GM18951 (cell line): ENCODE results near the gene ARHGAP24.

Experiments used
- POLR2A ChIP-seq: IDR thresholded peaks from 4 replicates; pipeline ENCODE4 v1.6.1; 2011; ENCODE audit warnings: mild to moderate bottlenecking; ENCODE audit not compliant: insufficient read length, insufficient read depth; ENCODE audit errors: extremely low read depth
- in situ Hi-C: fragments of 300-500 bp; cut with MboI; formaldehyde crosslinking; loops from one replicate; pipeline ENCODE4 v1.12.0; 2022; ENCODE audit warnings: low sequenced_read_pairs, mixed read lengths, inconsistent platforms; ENCODE audit not compliant: unreplicated experiment

The ARHGAP24 gene

GRCh38 chr4:85777908-85778631 is 303.1 kb downstream of the ARHGAP24 start:
- in situ Hi-C loops = no loop called here
- no peak for TF ChIP-seq POLR2A

GRCh38 chr4:85778632-85779131 is 303.7 kb downstream of the ARHGAP24 start:
- no peak for TF ChIP-seq POLR2A
- in situ Hi-C loops = no loop called here

- TF ChIP-seq POLR2A = no peak
- in situ Hi-C loops = no loop called here
Observed at GRCh38 chr4:85779165-85779564, 304.2 kb downstream of the ARHGAP24 start.

GRCh38 chr4:85780664-85781063 is 305.7 kb downstream of the ARHGAP24 start:
- TF ChIP-seq POLR2A = no peak

GRCh38 chr4:85783483-85783882 is 308.5 kb downstream of the ARHGAP24 start:
- in situ Hi-C loops = no loop called here

More at GRCh38 chr4:85780664-85781063, 305.7 kb downstream of the ARHGAP24 start:
- in situ Hi-C loops = no loop called here

GRCh38 chr4:85783900-85784299 is 308.9 kb downstream of the ARHGAP24 start:
- no peak for TF ChIP-seq POLR2A
- in situ Hi-C loops = no loop called here

More at GRCh38 chr4:85783483-85783882, 308.5 kb downstream of the ARHGAP24 start:
- no peak for TF ChIP-seq POLR2A

- in situ Hi-C loops = no loop called here
- no peak for TF ChIP-seq POLR2A
Observed at GRCh38 chr4:85784348-85784747, 309.4 kb downstream of the ARHGAP24 start.

GRCh38 chr4:85784947-85785346 is 310.0 kb downstream of the ARHGAP24 start:
- no peak for TF ChIP-seq POLR2A
- in situ Hi-C loops = no loop called here

- in situ Hi-C loops = no loop called here
Observed at GRCh38 chr4:85787133-85787532, 312.2 kb downstream of the ARHGAP24 start.

GRCh38 chr4:85788604-85789003 is 313.7 kb downstream of the ARHGAP24 start:
- TF ChIP-seq POLR2A = no peak
- in situ Hi-C loops = no loop called here

More at GRCh38 chr4:85787133-85787532, 312.2 kb downstream of the ARHGAP24 start:
- TF ChIP-seq POLR2A = no peak

GRCh38 chr4:85789241-85789640 is 314.3 kb downstream of the ARHGAP24 start:
- in situ Hi-C loops = no loop called here
- no peak for TF ChIP-seq POLR2A

GRCh38 chr4:85790582-85790981 is 315.6 kb downstream of the ARHGAP24 start:
- in situ Hi-C loops = no loop called here
- TF ChIP-seq POLR2A = no peak

GRCh38 chr4:85792376-85793232 is 317.7 kb downstream of the ARHGAP24 start:
- no peak for TF ChIP-seq POLR2A
- in situ Hi-C loops = no loop called here

GRCh38 chr4:85793233-85793585 is 318.3 kb downstream of the ARHGAP24 start:
- no peak for TF ChIP-seq POLR2A
- in situ Hi-C loops = no loop called here
